ENCODE data around the gene RAB20.
A peak's percentile ranks its signal among the peaks of the same experiment; 100 is the strongest.
"Not testable (repeated sequence)": the region's sequence is repeated elsewhere in the genome, so short reads cannot be mapped to it uniquely, and the experiment has no call there.

Gene RAB20

DNA sequence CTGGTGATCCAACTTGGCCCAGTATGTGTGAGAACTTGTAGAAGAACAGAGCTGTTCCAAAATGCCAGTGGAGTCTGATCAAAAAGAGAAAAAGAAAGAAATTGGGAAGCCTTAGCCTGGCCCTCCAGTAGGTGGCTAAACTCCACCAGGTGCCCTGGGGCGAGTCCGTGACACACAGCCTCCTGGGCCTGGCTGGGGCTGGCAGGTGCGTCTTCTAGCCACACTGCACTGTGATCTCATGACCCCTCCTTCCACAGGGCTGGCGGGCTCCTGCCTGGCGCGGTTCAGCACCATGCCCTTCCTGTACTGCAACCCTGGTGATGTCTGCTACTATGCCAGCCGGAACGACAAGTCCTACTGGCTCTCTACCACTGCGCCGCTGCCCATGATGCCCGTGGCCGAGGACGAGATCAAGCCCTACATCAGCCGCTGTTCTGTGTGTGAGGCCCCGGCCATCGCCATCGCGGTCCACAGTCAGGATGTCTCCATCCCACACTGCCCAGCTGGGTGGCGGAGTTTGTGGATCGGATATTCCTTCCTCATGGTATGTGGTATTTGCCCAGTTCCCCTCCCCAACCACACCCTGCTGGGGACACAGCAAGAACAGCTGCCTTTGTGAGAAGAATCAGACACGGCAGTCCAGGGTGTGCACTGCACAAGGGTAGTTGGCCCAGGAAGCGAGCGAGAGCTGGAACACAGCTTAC lies 53.7 kb downstream of the RAB20 start:
- no peak for DNase-seq

DNA sequence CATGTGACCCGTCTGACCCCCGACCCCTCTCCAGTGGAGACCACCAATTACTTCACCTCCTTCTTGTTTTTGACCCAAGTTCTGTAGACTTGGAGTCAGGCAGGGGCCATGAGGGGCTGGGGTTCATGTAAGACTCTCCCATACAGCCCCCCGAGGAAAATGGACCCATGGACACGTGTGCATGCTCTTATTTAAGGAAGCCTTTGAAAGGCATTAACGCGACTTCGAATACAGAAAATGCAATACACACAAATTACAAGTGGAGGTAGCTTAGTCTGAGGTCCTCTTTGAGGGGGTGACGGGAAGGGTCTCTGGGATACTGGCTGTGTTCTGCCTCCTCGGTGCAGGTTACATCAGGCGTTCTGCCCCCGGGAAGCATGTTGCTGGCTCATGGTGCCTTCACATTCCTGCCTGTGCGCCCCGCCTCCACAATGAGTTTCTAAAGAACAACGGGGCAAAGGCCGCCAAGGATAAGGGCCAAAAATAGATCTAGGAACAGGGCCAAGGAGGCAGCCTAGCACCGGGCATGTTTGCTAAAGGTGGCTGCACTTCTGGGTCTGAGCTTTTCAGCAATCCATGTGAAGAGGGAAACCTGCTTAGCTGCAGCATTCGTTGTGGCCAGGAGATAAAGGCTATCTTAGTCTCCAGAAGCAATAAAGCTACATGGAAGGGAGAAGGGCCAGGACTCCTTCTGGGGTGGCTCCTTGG lies 54.5 kb downstream of the RAB20 start:
- DNase-seq = peak in 1 of 3 experiments; percentile 36

DNA sequence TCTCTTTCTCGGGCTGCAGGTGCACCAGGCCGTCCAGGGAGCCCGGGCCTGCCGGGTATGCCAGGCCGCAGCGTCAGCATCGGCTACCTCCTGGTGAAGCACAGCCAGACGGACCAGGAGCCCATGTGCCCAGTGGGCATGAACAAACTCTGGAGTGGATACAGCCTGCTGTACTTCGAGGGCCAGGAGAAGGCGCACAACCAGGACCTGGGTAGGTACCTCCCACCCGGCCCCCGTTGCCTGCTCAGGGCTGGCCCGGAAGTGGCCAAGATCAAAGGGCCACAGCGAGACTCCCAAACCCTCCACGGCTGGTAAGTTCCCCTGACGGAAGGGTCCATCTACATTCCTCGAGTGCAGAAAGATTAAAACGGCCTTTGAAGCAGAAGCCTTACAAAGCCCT lies 55.1 kb downstream of the RAB20 start:
- no peak for DNase-seq

DNA sequence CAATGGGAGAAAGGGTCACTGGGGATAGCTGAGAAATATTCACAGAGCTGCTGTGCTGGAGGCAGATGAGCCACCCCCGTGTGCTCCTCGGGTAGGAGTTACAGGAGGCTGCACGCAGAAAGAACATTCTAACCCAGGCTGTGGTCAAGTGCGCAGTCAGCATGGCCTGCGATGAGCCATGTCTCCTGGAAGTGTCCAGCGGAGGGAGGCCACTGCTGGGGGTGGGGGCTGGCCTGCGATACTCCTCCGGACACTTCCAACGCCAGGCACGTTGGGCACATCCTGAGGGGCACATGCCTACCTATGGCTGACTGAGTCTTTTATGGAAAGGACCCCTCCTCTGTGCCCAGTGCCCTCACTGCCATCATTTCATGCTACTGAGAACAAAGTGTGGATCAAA lies 55.9 kb downstream of the RAB20 start:
- DNase-seq = no peak

DNA sequence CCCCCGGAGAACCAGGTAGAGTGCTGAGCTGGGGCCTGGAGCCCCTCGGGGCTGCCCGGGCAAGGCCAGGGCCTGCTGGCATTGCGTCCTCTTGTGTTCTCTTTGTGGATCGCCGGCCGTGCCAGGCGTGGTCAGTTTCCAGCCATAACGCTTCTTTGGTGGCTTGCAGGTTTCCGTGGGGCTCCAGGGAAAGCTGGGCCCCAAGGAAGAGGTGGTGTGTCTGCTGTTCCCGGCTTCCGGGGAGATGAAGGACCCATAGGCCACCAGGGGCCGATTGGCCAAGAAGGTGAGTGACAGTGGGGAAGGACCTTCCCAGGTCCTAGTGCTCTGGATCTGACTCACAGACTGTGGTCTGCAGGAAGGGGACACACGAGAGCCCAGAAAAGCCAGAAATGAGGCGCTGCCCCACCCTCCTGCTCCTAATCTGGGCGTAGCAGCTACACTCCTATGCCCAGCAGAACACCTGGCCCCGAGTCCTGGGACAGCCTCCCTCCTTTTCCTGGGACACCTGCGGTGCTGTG lies 57.5 kb downstream of the RAB20 start:
- DNase-seq = no peak

DNA sequence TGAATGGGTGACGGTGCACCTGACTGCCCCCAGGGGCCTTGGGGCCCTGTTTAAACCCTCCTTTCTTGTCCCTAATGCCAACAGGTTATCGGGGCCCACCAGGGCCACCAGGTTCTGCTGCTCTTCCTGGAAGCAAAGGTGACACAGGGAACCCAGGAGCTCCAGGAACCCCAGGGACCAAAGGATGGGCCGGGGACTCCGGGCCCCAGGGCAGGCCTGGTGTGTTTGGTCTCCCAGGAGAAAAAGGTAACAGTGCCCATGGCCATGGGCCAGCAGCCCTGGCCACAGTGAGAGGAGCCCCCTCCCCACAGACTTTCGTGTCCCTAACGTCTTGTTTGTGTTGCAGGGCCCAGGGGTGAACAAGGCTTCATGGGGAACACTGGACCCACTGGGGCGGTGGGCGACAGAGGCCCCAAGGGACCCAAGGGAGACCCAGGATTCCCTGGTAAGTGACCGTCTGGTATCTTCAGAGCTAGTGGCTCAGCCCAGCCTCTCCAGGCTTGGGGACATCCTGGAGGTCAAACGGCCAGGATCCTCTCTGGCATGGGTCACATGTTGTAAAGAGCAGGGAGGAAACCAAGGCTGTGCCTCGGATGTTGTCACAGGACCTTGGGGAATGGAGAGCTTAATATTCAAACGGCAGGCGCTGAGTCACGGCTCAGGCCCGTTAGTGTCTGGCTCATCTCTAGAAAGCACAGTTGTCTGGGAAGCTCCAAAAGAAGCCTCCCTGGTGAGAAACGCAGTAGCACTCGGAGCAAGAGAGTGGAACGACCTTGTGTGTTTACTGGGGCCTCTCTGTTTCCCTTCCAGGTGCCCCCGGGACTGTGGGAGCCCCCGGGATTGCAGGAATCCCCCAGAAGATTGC lies 58.3 kb downstream of the RAB20 start:
- no peak for DNase-seq

DNA sequence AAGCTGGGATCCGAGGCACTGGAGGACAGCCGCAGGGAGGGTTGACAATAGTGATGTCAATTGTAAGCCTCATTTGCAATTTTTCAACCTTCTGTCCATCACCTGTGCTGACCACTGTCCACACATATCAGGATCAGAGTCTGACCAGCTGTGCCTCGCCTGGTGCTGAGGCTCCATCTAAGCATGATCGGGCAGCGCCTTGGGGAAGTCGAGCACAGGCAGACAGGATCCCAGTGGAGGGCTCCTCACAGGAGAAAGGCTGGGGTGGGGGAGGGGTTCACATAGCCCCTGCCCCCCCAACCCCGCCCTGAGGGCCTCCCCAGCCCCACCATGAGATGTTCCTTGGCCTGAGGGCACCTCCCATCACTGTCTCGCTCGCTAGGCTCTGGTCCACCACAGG lies 60.3 kb downstream of the RAB20 start:
- DNase-seq = no peak

DNA sequence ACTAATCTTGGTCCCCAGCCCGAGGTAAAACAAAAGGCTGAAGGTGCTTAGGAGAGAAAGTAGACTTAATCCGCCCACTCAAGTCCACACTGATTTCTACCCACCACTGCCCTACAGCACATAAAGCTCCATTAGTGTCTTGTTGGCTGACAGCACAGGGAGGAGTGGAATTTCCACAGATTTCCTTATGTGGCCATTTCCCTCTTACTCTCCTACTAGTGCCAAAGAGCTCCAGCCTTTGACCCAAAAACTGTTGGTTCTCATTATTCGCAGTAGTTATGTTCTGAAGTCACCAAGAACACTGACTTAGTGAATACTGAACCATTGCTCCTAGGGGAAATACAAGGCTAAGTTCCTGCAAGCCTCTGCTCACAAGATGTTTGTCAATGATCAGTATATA lies 61.2 kb downstream of the RAB20 start:
- DNase-seq = peak in 1 of 3 experiments; percentile 55

DNA sequence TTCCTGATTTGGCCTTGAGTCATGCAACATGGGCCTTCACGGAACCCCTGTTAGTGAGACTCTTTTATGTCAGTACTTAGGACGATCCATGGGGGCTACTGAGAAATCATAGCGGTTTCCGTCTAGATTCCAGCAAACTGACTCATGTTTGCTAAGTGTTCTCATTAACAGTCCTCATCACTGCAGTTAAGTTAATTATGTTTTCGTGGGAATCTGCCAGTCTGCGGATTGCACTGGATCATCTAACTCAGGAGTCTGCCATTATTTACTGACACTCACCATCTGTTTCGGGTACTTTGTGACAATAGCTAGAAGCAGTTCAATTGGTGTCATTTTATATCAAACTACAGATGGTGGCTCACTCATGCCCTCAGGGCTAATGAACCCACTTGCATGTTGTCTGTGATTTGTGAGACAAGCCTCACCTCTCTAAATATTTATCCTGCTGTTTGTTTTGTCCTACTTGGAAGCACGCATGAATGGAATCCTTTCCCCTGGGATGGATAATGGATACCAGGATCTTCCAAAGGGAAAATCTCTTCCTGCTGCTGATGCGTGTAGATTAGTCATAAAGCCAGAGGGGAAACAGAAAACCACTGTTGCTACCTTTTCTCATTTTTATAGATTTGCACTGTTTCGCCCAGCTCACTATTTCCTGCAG lies 61.8 kb downstream of the RAB20 start:
- peak; percentile 80 to 98 (median 97) for DNase-seq

DNA sequence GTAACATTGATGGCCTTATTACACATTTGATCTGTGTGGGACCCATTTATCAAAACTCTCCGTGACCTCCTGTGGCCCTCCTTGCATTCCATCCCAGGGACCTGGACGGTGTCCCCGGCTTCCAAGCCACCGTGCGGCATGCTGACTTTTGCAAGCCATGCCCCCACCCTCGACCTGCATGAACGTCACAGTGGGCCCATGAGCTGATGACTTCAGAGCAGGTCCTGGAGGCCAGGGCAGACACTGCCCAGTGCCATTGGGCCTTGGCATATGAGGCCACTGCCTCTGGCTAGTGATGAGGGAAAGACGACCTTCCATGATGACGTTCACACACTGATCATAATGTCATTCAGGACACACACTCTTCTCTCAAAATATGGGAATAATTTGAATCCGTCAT lies 62.8 kb downstream of the RAB20 start:
- no peak for DNase-seq

DNA sequence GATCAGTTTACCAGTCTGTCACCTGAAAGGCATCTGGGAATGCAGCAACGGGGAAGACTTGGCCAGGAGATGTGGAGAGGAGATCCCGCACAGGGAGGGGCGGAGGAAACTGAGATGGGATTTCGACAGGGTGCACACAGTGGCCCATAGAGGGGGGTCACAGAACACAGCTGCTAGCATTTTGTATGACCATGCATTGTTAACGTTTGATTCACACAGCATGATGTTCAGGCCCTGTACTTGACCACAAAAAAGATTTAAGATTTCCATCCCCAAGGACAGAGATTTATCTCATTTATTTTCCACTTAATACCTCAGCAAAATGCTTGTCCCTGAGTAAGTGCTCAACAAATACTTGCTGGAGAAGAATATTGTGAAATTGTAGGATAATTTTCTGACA lies 63.2 kb downstream of the RAB20 start:
- no peak for DNase-seq

DNA sequence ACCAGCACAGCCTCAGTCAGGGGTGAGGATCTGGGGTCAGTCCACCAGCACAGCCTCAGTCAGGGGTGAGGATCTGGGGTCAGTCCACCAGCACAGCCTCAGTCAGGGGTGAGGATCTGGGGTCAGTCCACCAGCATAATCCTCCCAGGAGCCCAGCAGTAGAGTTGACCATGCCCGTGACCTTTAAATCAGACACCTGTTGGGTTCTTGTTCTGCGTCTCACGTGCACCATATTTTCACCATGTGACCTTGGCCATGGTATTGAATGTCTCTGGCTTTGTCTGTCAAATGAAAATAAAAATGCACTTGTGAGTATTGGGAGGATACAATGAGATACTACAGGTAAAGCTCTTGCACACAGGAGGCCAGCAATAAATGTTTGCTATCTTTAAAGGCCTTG lies 63.6 kb downstream of the RAB20 start:
- not testable (repeated sequence) for DNase-seq

DNA sequence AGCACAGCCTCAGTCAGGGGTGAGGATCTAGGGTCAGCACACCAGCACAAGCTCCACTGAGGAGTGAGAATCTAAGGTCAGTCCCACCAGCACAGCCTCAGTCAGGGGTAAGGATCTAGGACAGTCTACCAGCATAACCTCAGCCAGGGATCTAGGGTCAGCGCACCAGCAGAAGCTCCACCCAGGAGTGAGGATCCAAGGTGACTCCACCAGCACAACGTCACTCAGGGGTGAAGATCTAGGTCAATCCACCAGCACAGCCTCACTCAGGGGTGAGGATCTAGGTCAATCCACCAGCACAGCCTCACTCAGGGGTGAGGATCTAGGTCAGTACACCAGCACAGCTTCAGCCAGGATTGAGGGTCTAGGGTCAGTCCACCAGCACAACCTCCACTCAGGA lies 64.5 kb downstream of the RAB20 start:
- DNase-seq = no peak

DNA sequence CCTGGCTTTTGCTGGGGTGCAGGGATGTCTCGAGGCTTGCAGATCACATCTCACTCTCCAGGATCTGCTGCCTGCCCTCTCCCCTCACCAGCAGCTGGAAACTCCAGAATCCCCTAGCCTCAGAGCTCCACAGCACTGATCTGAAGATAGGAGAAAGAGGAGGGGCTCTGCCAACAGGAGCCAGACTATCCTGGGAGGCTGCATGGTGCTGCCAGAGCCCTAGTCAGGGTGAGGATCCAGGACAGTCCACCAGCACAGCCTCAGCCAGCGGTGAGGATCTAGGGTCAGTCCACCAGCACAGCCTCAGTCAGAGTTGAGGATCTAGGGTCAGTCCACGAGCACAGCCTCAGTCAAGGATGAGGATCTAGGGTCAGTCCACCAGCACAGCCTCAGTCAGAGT lies 65.2 kb downstream of the RAB20 start:
- no peak for DNase-seq

DNA sequence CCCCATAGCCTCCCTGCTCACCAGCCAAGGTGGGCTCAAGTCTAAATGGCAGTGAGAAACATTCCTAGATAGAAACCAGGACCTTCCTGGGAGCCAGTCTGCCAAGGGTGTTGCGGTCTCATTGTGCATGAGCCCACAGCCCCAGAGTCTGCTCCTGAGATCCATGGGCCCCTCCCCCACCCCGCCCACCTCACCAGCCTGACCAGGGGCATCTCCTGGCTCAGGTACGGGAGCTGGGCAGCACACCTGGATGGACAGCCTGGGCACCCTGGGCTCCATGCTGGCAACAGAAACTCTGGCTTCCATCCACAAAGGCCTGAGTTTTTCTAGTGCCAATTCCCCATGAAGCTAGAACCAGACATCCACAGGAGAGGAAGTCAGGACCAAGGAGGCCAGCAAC lies 65.6 kb downstream of the RAB20 start:
- no peak for DNase-seq

DNA sequence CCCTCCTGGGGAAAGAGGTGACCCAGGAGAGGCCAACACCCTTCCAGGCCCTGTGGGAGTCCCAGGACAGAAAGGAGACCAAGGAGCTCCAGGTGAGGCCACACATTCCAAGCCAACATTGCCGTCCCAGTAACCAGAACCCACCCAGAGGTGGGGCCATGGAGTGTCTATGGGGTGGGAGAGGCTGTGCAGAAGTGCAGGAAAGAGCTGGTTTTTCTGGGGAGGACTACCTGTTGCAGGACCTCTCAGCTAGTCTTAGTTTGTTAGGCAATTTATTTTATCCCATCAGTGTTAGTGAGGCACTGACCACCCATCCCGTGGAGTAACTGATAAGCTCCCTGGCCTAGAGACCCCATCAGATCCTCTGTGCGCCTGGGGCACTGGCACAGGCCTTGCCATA lies 66.1 kb downstream of the RAB20 start:
- no peak for DNase-seq

DNA sequence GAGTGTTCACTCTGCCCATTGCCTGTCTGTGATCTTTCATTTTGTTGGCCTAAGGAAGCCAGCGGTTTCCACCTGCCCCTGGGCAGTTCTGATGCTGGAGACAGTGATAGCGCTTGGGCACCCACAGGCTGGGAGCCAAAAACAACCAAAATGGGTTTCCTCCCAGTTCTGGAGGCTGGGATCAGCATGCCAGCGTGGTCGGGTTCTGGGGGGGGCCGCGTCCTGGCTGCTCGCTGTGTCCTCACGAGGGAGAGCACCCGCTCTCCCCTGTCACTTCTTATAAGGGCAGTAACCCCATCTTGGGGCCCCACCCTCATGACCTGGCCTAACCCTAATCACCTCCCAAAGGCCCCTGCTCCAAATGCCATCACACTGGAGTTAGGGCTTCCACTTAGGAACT lies 67.9 kb downstream of the RAB20 start:
- no peak for DNase-seq

DNA sequence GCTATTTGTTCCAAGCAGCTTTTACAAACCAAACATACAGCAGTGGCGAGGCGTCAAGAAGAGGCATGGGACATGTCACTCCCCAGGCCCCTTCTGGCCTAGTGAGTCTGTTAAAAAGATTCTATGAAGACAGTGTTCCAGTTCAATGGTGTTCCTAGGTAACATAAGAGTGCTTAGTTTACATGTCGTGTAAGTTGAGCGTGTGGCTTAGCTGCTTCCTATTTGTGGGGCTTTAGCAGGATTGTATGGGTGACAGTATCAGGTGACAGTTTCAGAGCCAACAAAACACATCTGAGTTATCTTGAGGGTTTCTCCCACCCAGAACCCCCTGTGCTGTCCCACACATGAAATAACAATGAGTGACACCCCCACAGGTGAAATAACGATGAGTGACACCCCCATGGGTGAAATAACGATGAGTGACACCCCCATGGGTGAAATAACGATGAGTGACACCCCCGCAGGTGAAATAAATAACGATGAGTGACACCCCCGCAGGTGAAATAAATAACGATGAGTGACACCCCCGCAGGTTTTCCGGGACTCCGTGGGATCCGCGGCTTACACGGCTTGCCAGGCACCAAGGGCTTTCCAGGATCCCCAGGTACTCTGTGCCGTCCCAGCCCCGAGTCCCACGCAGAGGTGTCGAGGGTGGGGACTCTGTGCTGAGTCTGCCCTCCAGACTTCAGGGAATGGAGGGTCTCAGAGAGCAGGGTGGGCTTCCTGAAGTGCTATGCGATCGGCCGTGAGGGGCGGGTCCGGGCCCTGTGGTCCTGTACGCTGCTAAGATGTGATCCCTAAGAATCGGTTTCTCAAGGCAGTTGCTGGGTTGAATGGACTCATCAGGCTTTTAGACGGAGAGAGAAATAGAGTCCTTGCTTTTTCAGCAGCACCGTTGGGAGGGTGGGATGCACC lies 68.6 kb downstream of the RAB20 start:
- peak in 1 of 3 experiments; percentile 29 for DNase-seq

DNA sequence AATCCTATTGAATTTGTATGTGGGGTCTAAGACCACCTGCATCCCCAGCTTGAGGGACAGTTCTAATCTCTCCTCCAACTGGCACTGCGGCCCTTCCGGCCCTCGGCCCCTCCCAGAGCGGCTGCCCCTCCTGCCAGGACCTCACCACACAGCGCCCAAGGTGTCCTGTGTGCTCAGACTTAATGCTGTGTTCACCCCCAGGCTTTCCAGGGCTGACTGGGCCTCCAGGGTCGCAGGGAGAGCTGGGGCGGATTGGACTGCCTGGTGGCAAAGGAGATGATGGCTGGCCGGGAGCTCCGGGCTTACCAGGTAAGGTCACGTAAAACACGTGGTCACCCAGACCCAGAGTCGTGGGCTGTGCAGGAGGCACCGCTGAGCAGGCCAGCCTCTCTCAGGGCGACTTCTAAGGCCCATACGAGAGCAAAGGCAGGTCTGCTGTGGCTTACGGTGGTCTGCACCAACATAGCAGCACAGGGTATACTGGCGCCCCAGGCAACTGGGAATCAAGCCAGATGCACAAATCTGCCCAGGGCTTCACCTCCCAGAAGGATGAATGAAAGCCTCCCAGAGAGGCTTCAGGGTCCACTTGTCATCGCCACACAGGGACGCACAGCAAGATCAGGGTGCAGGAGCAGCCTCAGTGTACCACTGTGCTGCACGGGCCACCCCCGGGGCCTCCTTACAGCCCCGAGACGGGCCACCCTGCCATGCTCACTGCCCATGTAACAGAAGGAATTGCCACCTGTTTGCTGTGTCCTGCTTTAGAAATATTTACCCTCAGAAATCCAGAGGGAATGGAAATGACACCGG lies 69.4 kb downstream of the RAB20 start:
- DNase-seq = no peak

DNA sequence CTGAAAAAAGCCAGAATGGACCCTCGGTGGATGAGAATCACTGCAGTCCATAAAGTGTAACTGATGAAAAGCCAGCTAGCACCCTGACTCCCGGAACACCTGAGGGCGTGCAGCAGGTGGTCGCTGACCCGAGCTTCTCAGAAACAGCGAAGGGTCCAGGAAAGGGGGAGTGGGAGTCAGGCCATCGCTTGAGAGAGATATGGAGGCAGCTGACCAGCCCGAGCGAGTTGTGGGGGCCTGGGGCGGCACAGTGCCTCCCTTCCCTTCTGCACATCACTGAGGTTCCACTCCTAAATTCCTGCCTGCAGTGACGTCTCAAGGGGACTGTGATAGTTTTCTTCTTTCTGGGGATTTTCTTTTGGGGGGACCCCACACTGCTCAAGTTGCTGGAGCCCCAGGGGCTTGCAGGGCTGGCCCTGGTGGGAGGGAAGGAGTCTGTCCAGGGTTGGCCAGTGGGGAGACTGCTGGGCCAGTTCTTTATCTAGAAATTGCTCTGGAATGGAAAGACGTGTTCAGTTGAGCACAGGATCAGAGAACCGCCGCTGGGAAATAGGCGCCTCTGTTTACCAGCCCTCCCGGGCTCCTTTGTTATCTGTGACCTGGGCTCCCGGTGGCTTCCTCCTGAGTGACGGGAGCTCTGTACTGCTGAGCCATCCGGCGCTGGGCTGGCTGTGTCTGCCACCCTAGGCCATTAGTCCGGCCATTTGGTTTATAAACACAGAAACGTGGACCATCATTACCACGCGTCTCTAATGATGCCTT lies 71.3 kb downstream of the RAB20 start:
- DNase-seq = no peak
